HG02588 (cell line): ENCODE results near the gene ALG11.
"Not testable (repeated sequence)": the region's sequence is repeated elsewhere in the genome, so short reads cannot be mapped to it uniquely, and the experiment has no call there.

ENCODE experiments used
- ATAC-seq: cut with Tn5 transposase; IDR thresholded peaks from one replicate; pipeline ENCODE4 v1.9.1; 2021; ENCODE audit warnings: mild to moderate bottlenecking, moderate library complexity; ENCODE audit not compliant: unreplicated experiment

ALG11 gene

GRCh38 chr13:52026246-52026626 lies 14.0 kb downstream of the ALG11 start:
- no peak for ATAC-seq

DNA sequence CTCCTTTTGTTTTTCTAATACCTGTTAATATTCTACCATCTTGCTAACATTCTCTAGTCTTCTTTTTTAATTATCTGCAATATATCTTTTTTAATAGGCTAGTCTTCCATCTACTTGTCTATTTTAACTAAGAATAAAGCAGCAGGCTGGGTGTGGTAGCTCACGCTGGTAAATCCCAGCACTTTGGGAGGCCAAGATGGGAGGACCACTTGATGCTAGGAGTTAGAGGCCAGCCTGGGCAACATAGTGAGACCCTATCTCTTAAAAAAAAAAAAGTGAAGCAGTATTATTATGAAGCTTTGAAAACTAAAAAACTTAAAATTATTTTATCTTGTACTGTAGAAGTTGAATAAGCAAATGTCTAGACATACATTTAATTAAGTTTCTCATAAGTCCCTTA lies 15.6 kb downstream of the ALG11 start:
- no peak for ATAC-seq

DNA sequence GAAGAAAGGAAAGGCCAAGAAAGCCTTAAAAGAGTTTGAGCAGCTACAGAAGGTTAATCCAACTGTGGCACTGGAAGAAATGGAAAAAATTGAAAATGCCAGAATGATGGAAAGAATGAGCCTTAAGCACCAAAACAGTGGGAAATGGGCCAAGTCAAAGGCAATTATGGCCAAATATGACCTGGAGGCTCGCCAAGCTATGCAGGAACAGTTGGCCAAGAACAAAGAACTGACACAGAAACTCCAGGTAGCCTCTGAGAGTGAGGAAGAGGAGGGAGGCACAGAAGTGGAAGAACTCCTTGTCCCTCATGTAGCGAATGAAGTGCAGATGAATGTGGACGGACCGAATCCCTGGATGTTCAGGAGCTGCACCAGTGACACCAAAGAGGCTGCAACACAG lies 17.4 kb downstream of the ALG11 start:
- no peak for ATAC-seq

GRCh38 chr13:52030401-52030800 lies 18.2 kb downstream of the ALG11 start:
- not testable (repeated sequence) for ATAC-seq

DNA sequence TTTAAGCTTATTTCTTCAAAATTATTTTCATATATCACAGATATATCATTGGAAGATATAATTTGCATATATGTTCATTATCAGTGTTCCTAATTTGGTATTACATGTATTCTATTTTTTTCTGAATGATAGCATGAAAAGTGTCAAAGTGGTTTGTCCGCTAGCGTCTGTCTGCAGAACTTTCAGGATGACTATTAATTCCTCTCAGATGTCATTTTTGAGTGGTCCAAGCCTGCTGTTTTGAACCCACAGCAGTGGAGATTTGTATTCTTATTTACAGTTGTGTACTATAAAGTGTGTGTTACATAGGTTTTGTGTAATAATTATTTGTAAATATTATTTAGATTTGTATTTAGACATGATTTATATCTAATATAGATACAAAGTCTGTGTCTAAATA lies 20.8 kb downstream of the ALG11 start:
- ATAC-seq: no peak

GRCh38 chr13:52034616-52035226 lies 22.5 kb downstream of the ALG11 start:
- no peak for ATAC-seq

DNA sequence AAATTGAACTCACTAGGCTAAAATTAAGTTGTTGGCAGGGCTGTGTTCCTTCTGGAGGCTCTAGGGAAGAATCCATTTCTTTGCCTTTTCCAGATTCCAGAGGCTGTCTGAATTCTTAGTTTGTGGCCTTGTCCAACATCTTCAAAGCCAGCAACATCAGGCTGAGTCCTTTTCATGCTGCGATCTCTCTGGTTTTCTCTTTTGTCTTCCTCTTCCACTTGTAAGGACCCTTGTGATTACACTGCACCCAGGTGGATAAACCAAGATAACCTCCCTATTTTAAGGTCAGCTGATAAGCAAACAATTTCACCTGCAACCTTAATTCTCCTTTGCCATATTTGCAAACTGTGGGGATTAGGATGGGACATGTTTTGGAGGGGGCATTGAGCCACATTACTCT lies 23.8 kb downstream of the ALG11 start:
- no peak for ATAC-seq

DNA sequence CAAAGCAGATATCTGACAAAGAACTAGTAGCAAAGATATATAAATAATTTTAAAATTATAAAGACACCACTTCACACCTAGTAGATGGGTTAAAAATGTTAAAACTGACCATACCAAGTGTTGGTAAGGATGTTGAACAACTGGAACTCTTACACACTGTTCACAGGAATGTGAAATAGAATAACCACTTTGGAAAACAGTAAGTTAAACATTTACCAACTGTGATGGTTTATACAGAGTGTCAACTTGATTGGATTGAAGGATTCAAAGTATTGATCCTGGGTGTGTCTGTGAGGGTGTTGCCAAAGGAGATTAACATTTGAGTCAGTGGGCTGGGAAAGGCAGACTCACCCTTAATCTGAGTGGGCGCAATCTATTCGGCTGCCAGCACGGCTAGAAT lies 31.5 kb downstream of the ALG11 start:
- ATAC-seq: no peak

GRCh38 chr13:52047463-52047862 lies 35.3 kb downstream of the ALG11 start:
- ATAC-seq: no peak

GRCh38 chr13:52048516-52048915 lies 36.3 kb downstream of the ALG11 start:
- no peak for ATAC-seq

DNA sequence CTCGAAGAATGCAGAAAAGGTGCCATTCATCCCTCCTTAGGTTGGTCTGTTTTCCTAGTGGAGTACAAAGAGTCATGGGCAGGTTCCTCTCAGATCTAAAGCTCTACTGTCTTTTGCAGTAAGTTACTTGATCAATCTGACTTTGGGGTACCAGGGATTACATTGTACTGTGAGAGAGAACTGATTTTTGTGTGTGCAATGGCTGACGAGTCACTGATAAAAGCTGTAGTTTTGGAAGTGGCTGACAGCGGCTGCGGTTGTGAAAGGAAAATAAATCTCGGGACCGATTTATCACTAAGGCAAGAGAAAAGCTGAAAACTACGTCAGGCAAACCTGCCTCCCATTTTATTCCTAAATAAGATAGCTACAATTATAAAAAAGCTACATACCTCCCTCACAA lies 39.2 kb downstream of the ALG11 start:
- no peak for ATAC-seq

DNA sequence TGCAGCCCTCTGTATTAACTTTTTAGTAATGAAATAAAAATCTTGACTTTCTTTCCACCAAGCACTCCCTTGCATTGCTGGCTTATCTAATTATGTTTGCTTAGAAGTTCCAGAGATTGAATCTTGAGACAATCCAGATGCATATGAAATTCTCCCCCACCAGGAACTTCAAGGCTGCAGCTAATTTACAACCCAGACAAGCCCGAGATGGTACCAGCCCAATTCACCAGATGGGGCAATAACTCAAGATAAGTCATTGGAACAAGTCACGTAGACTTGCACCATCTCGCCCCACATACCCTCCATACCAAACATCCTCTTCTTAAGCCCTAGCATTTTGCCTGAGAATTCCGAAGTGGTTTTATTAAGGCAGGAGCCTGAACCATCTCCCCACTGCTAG lies 41.3 kb downstream of the ALG11 start:
- ATAC-seq: no peak

DNA sequence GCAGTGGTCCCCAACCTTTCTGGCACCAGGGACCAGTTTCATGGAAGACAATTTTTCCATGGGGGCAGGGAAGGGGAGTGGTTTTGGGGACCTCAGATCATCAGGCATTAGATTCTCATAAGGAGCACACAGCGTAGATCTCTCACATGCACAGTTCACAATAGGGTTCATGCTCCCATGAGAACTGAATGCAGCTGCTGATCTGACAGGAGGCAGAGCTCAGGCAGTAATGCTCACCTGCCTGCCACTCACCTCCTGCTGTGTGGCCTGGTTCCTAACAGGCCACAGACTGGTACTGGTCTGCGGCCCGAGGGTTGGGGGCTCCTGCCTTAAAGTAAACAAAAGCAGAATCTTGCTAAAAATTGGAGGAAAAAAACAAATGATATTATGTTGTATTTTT lies 48.9 kb downstream of the ALG11 start:
- ATAC-seq: not testable (repeated sequence)

GRCh38 chr13:52061587-52061986 lies 49.4 kb downstream of the ALG11 start:
- no peak for ATAC-seq

- no peak for ATAC-seq
These were observed 55.0 kb downstream of the ALG11 start for GRCh38 chr13:52067237-52067636.

DNA sequence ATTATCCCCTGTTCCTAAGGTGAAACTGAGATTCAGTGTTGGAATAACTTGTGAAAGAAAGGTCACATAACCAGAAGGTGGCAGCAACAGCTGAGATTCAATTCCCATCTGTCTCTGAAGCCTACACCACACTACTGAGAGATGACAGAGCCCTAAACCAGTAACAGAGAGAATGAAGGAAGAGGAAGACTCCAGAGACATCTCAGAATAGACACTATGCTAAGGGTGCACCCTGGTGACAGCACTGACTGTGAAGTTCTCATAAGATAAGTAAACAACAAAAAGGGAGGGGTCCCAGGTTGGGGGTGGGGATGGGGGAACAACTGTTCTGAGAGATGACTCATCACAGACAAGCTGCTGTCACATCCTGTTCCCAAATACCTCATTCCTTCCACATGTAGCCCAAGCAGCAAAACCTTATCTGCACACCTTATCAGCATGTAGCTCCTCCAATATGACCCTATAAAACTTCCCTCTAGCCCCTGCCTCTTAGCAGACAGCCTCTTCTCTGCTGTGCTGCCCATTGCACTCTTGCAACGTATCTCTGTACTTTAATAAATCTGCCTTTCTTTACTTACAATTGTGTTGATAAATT lies 58.8 kb downstream of the ALG11 start:
- ATAC-seq: no peak
